GM12878 (cell line): ENCODE results near the gene BBS9. TPM values are rescaled to one million over a fixed set of nuclear protein-coding genes. Genes with fewer than 3 reads are reported as not detected.

Source experiments
- ATAC-seq: fragments of 200-7000 bp; cut with Tn5 transposase; 3 replicates; pipeline ENCODE4 v1.9.1; 2020; ENCODE audit warnings: mild to moderate bottlenecking, moderate library complexity
- BruUV-seq: library from RNA; stranded (reverse); fragments of 400-500 nt; replicated peaks from 2 replicates; lab custom pipeline; 2021; lab: Mats Ljungman, UMichigan
- CTCF ChIA-PET: fragments of 300-600 bp; sonication (Branson Sonifier 250); formaldehyde crosslinking; extraction: SDS; loops from one replicate; lab custom pipeline; 2021; ENCODE audit warnings: inconsistent platforms; lab: Yijun Ruan, JAX
- POLR2A ChIA-PET: fragments of 350-600 bp; formaldehyde crosslinking; extraction: SDS; loops from one replicate; lab custom pipeline; 2021; ENCODE audit warnings: inconsistent platforms; lab: Charles Lee
- RAD21 ChIA-PET: fragments of 300-600 bp; sonication (Branson Sonifier 250); formaldehyde crosslinking; loops from one replicate; lab custom pipeline; 2023; ENCODE audit warnings: antibody characterized with exemption; ENCODE audit not compliant: unreplicated experiment; lab: Charles Lee
- SMC1A ChIA-PET: fragments of 300-600 bp; sonication (Branson Sonifier 250); formaldehyde crosslinking; loops from one replicate; lab custom pipeline; 2023; ENCODE audit not compliant: unreplicated experiment, uncharacterized antibody; lab: Charles Lee
- DNase-seq: peaks from one replicate; pipeline ENCODE4 v3.0.0-alpha.2; 2011; ENCODE audit warnings: low read depth, low spot score
- FAIRE-seq: peaks from 3 replicates; lab custom pipeline; 2011; peaks lifted over from hg19 to GRCh38; lab: Jason Lieb, UNC
- H2AFZ ChIP-seq: 2 replicates; pipeline ENCODE4 v1.6.0; 2011; ENCODE audit warnings: low read depth, low read length, control low read depth; ENCODE audit not compliant: control insufficient read depth
- H3K27ac ChIP-seq: 2 replicates; pipeline ENCODE4 v1.5.1; 2011; ENCODE audit warnings: control low read depth; ENCODE audit not compliant: control insufficient read depth, insufficient read depth
- H3K27me3 ChIP-seq, 2 experiments: replicated peaks in 1 of 2; 2 replicates each; pipeline versions ENCODE4 v1.6.0 to v1.6.1; 2011; ENCODE audit warnings: low read length in 1 of 2; ENCODE audit not compliant: control insufficient read depth in 2 of 2, insufficient read depth in 2 of 2
- H3K36me3 ChIP-seq, 2 experiments: 2 replicates each; pipeline ENCODE4 v1.5.1; 2011; ENCODE audit warnings: low read length in 1 of 2; ENCODE audit not compliant: control insufficient read depth in 2 of 2, insufficient read depth in 2 of 2
- H3K4me1 ChIP-seq: 2 replicates; pipeline ENCODE4 v1.6.1; 2011; ENCODE audit warnings: mild to moderate bottlenecking, low read length, moderate library complexity, mixed read lengths; ENCODE audit not compliant: control insufficient read depth, insufficient read depth
- H3K4me2 ChIP-seq: 2 replicates; pipeline ENCODE4 v1.6.0; 2011; ENCODE audit warnings: control low read depth; ENCODE audit not compliant: control insufficient read depth, insufficient read depth
- H3K4me3 ChIP-seq: fragments of 200-600 bp; sonication (generic); 2 replicates; pipeline ENCODE4 v1.5.1; 2016
- H3K79me2 ChIP-seq: 2 replicates; pipeline ENCODE4 v1.6.0; 2011; ENCODE audit warnings: low read length; ENCODE audit not compliant: control insufficient read depth, insufficient read depth
- H3K9ac ChIP-seq: 2 replicates; pipeline ENCODE4 v1.8.0; 2011; ENCODE audit warnings: low read length, control low read depth, mixed read lengths; ENCODE audit not compliant: control insufficient read depth, insufficient read depth
- H3K9me3 ChIP-seq: replicated peaks from 3 replicates; pipeline ENCODE4 v1.5.1; 2011; ENCODE audit warnings: mild to moderate bottlenecking, low read length; ENCODE audit not compliant: control insufficient read depth, insufficient read depth
- H4K20me1 ChIP-seq: 2 replicates; pipeline ENCODE4 v1.6.0; 2011; ENCODE audit not compliant: control insufficient read depth, insufficient read depth
- ATF7 ChIP-seq: fragments of 450-650 bp; IDR thresholded peaks from 2 replicates; pipeline ENCODE4 v1.6.1; 2016; ENCODE audit warnings: low read depth, mild to moderate bottlenecking
- BHLHE40 ChIP-seq, 2 experiments: fragments of 450-650 bp in 1 of 2; IDR thresholded peaks; 2 replicates each; pipeline ENCODE4 v1.6.1; 2011 to 2017; ENCODE audit warnings: low read depth in 2 of 2, borderline replicate concordance in 1 of 2, improper control_type of control experiment in 1 of 2, low read length in 1 of 2, mild to moderate bottlenecking in 1 of 2
- BRCA1 ChIP-seq: IDR thresholded peaks from 2 replicates; pipeline ENCODE4 v1.6.1; 2011; ENCODE audit warnings: low read depth, low read length, improper control_type of control experiment
- EGR1 ChIP-seq, 2 experiments: IDR thresholded peaks; 1 replicate in 1 of 2; 2 replicates in 1 of 2; pipeline ENCODE4 v1.6.1; 2011 to 2012; ENCODE audit warnings: low read depth in 2 of 2, low read length in 2 of 2, borderline replicate concordance in 1 of 2, mild to moderate bottlenecking in 1 of 2, moderate library complexity in 1 of 2
- HDAC2 ChIP-seq: fragments of 200-600 bp; sonication (generic); IDR thresholded peaks from 2 replicates; pipeline ENCODE4 v1.6.1; 2017
- HDAC6 ChIP-seq: fragments of 200-600 bp; sonication (generic); IDR thresholded peaks from one replicate; pipeline ENCODE4 v1.8.0; 2017; ENCODE audit warnings: antibody characterized with exemption; ENCODE audit not compliant: unreplicated experiment
- MXI1 ChIP-seq: fragments of 150-350 bp; IDR thresholded peaks from 2 replicates; pipeline ENCODE4 v1.6.1; 2011; ENCODE audit warnings: low read depth, mild to moderate bottlenecking, inconsistent platforms, low read length, improper control_type of control experiment
- RUNX3 ChIP-seq: IDR thresholded peaks from 2 replicates; pipeline ENCODE4 v1.6.1; 2012; ENCODE audit warnings: low read length, inconsistent platforms
- SIX5 ChIP-seq: IDR thresholded peaks from 2 replicates; pipeline ENCODE4 v1.6.1; 2011; ENCODE audit warnings: mild to moderate bottlenecking, low read depth, low read length, moderate library complexity; ENCODE audit not compliant: severe bottlenecking
- SMAD5 ChIP-seq: IDR thresholded peaks from 2 replicates; pipeline ENCODE4 v1.6.1; 2016; ENCODE audit warnings: antibody characterized with exemption, low read depth
- SPI1 ChIP-seq: IDR thresholded peaks from 2 replicates; pipeline ENCODE4 v1.6.1; 2011; ENCODE audit warnings: low read depth, mild to moderate bottlenecking, low read length, moderate library complexity, borderline replicate concordance; ENCODE audit not compliant: insufficient read depth
- SREBF1 ChIP-seq: IDR thresholded peaks from 2 replicates; pipeline ENCODE4 v1.6.1; 2012; ENCODE audit warnings: mild to moderate bottlenecking, low read length
- SREBF2 ChIP-seq: IDR thresholded peaks from 2 replicates; pipeline ENCODE4 v1.6.1; 2012; ENCODE audit warnings: mild to moderate bottlenecking, low read length
- STAT3 ChIP-seq: IDR thresholded peaks from 2 replicates; pipeline ENCODE4 v1.6.1; 2011; ENCODE audit warnings: low read depth, low read length, improper control_type of control experiment
- TBL1XR1 ChIP-seq: IDR thresholded peaks from 2 replicates; pipeline ENCODE4 v1.6.1; 2012; ENCODE audit warnings: low read depth, low read length, improper control_type of control experiment
- ZNF207 ChIP-seq: fragments of 450-650 bp; IDR thresholded peaks from 2 replicates; pipeline ENCODE4 v1.6.1; 2014; ENCODE audit warnings: antibody characterized with exemption, mild to moderate bottlenecking, borderline replicate concordance
- WGBS: methylation state at CpG from one replicate; pipeline ENCODE4 v1.1.6; 2016; ENCODE audit warnings: low lambda C conversion rate; ENCODE audit not compliant: insufficient replicate concordance, insufficient coverage; ENCODE audit errors: missing lambda C conversion rate; 5-methylcytosine and 5-hydroxymethylcytosine counted together
- in situ Hi-C: fragments of 300-500 bp; cut with MboI; formaldehyde crosslinking; loops from 9 replicates; pipeline ENCODE4 v1.14.3; 2018; ENCODE audit warnings: mixed read lengths
- intact Hi-C: fragments of 100-400 bp; cut with micrococcal nuclease; formaldehyde crosslinking; loops from one replicate; pipeline ENCODE4 v1.14.2; 2022; ENCODE audit not compliant: unreplicated experiment
- polyA plus RNA-seq, 11 experiments: library from polyadenylated mRNA; depleted of rRNA in 4 of 11; unstranded in 6 of 11; stranded (reverse) in 5 of 11; fragments of >200 nt; fragmentation: Nextera tagmentation in 4 of 11; fragmentation: Illumina TruSeq in 1 of 11; extraction: Ambion mirVana in 4 of 11; extraction: Trizol in 1 of 11; gene quantifications; 1 replicate in 1 of 11; 2 replicates in 10 of 11; pipeline versions ENCODE4 v1.2.1 to v1.2.3, GENCODE V29; 2011 to 2016; ENCODE audit warnings: inconsistent platforms in 2 of 11, missing spikeins in 2 of 11, low read depth in 1 of 11
- total RNA-seq, 4 experiments: library from RNA; depleted of rRNA in 3 of 4; stranded (reverse); fragments of >200 nt in 3 of 4; fragmentation: Illumina TruSeq in 1 of 4; extraction: Trizol in 1 of 4; gene quantifications; 2 replicates each; pipeline versions ENCODE4 v1.2.1 to v1.2.3, GENCODE V29; 2013 to 2021
- TF ChIP-seq, protein P1 (sequence below): IDR thresholded peaks from 2 replicates; pipeline ENCODE4 v1.6.1; 2012; ENCODE audit warnings: mild to moderate bottlenecking, low read depth, low read length
- TF ChIP-seq, protein P2 (sequence below): fragments of 450-650 bp; IDR thresholded peaks from 2 replicates; pipeline ENCODE4 v1.6.1; 2016; ENCODE audit warnings: mild to moderate bottlenecking

Gene BBS9
- total and polyA plus RNA-seq, 10 of the 15 experiments (the other 5 are each of a cell fraction or from before 2014, with no cell fraction given): 1.2 to 5.6 (median 2.3) TPM

DNA sequence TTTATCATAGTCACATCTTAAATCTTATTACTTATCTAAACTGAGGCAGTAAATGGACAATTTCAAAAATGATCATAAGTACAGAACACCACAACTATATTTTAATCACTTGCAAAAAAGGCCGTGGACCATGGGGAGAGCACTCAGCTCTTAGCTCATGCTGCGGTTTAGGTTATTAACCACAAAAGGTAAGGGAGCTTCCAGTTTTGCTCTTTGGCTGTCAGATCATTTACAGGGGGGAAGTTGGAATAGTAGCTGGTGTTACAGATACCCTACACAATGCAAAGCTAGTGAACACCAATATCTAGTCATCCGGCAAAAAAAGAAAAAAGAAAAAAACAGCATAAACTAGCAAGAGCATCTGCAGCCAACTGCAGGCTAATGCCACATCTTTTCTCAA lies 147.0 kb downstream of the BBS9 start:
- FAIRE-seq (no peak), DNase-seq (peak; percentile 9), ATAC-seq (peak; percentile 84)
- no peak overlapping the region for H3K4me2 ChIP-seq
- no peak overlapping the region for H3K9ac ChIP-seq
- H3K27ac ChIP-seq: no peak overlapping the region
- no peaks in the 10 kb centered on the region for H3K36me3 ChIP-seq
- H2AFZ ChIP-seq: no peak overlapping the region
- H4K20me1 ChIP-seq: no peaks in the 10 kb centered on the region
- ChIA-PET RAD21 (no interaction called here), CTCF (no interaction called here), SMC1A (interaction anchor here (0.8 kb wide), 1 partner anchor 15 kb away, joined by 3 read pairs; no protein-coding TSS in a partner anchor), POLR2A (no interaction called here)
- in situ Hi-C loops (no loop called here), intact Hi-C loops (no loop called here)
- no peaks in the 10 kb centered on the region for H3K4me1 ChIP-seq
- no peak overlapping the region for H3K4me3 ChIP-seq
- H3K9me3 ChIP-seq: no peaks in the 10 kb centered on the region; the same call in 2 of the 3 replicates
- no peaks in the 10 kb centered on the region for H3K79me2 ChIP-seq
- WGBS: 60% methylated on average over 3 of the region's 3 CpGs
- no peaks in the 10 kb centered on the region for H3K27me3 ChIP-seq
- BruUV-seq: no TSS peak
- TF ChIP-seq, protein P1, sequence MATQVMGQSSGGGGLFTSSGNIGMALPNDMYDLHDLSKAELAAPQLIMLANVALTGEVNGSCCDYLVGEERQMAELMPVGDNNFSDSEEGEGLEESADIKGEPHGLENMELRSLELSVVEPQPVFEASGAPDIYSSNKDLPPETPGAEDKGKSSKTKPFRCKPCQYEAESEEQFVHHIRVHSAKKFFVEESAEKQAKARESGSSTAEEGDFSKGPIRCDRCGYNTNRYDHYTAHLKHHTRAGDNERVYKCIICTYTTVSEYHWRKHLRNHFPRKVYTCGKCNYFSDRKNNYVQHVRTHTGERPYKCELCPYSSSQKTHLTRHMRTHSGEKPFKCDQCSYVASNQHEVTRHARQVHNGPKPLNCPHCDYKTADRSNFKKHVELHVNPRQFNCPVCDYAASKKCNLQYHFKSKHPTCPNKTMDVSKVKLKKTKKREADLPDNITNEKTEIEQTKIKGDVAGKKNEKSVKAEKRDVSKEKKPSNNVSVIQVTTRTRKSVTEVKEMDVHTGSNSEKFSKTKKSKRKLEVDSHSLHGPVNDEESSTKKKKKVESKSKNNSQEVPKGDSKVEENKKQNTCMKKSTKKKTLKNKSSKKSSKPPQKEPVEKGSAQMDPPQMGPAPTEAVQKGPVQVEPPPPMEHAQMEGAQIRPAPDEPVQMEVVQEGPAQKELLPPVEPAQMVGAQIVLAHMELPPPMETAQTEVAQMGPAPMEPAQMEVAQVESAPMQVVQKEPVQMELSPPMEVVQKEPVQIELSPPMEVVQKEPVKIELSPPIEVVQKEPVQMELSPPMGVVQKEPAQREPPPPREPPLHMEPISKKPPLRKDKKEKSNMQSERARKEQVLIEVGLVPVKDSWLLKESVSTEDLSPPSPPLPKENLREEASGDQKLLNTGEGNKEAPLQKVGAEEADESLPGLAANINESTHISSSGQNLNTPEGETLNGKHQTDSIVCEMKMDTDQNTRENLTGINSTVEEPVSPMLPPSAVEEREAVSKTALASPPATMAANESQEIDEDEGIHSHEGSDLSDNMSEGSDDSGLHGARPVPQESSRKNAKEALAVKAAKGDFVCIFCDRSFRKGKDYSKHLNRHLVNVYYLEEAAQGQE: no peak
- TF ChIP-seq ATF7 (peak; percentile 50; the same call in 1 of the 2 replicates), HDAC6 (no peak), RUNX3 (no peak), STAT3 (no peak), SMAD5 (no peak), BHLHE40 (IDR thresholded peaks at IDR 0.05; ENCODE audit: borderline replicate concordance in 1 of 2, low read depth in 2 of 2, low read length in 1 of 2) (no peak), SREBF1 (no peak), MXI1 (no peak), TBL1XR1 (no peak), ZNF207 (no peak), HDAC2 (no peak), SIX5 (no peak), SREBF2 (no peak), BRCA1 (no peak), SPI1 (peak; percentile 21; the same call in 1 of the 2 replicates), EGR1 (IDR thresholded peaks at IDR 0.05; ENCODE audit: borderline replicate concordance in 1 of 2, low read depth in 2 of 2, low read length in 2 of 2) (no peak)
- TF ChIP-seq, protein P2, sequence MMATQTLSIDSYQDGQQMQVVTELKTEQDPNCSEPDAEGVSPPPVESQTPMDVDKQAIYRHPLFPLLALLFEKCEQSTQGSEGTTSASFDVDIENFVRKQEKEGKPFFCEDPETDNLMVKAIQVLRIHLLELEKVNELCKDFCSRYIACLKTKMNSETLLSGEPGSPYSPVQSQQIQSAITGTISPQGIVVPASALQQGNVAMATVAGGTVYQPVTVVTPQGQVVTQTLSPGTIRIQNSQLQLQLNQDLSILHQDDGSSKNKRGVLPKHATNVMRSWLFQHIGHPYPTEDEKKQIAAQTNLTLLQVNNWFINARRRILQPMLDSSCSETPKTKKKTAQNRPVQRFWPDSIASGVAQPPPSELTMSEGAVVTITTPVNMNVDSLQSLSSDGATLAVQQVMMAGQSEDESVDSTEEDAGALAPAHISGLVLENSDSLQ: 0 out of 2 replicates have a peak, but pooled peaks have one; percentile 16
